Measurements from ENCODE around the gene EVX1. TPM values are rescaled to one million over a fixed set of nuclear protein-coding genes. Genes with fewer than 3 reads are reported as not detected.
A peak's percentile ranks its signal among the peaks of the same experiment; 100 is the strongest.

The EVX1 gene
- total RNA-seq, 1 donor from 2014 or later: not detected

GRCh38 chr7:27220440-27220955 is 22.1 kb upstream of the EVX1 start:
- no peak for TF ChIP-seq CTCF (IDR thresholded peaks at IDR 0.05; ENCODE audit: insufficient read depth, low read length, severe bottlenecking)

GRCh38 chr7:27221201-27221797 is 21.3 kb upstream of the EVX1 start:
- Histone ChIP-seq H3K27me3 (ENCODE audit: control insufficient read depth, insufficient read depth, low read length) (peaks cover 37% of the 10 kb centered on the region), H3K4me3 (ENCODE audit: low read depth, low read length) (no peak overlapping the region), H3K36me3 (ENCODE audit: control insufficient read depth, insufficient read depth, low read length) (no peaks in the 10 kb centered on the region)
- FAIRE-seq: no peak
- no peak for TF ChIP-seq CTCF (IDR thresholded peaks at IDR 0.05; ENCODE audit: insufficient read depth, low read length, severe bottlenecking)
- peak; percentile 30 for DNase-seq (ENCODE audit: low read depth)

More at GRCh38 chr7:27220440-27220955, 22.1 kb upstream of the EVX1 start:
- H3K36me3 ChIP-seq (ENCODE audit: control insufficient read depth, insufficient read depth, low read length): no peaks in the 10 kb centered on the region
- no peak overlapping the region for H3K4me3 ChIP-seq (ENCODE audit: low read depth, low read length)
- no peak for FAIRE-seq
- H3K27me3 ChIP-seq (ENCODE audit: control insufficient read depth, insufficient read depth, low read length): peaks cover 31% of the 10 kb centered on the region
- no peak for DNase-seq (ENCODE audit: low read depth)

GRCh38 chr7:27223941-27224575 is 18.5 kb upstream of the EVX1 start:
- no peak overlapping the region for H3K4me3 ChIP-seq (ENCODE audit: low read depth, low read length)
- FAIRE-seq (no peak), DNase-seq (ENCODE audit: low read depth) (no peak)
- H3K36me3 ChIP-seq (ENCODE audit: control insufficient read depth, insufficient read depth, low read length): no peaks in the 10 kb centered on the region
- TF ChIP-seq CTCF (IDR thresholded peaks at IDR 0.05; ENCODE audit: insufficient read depth, low read length, severe bottlenecking): no peak
- peaks cover 31% of the 10 kb centered on the region for H3K27me3 ChIP-seq (ENCODE audit: control insufficient read depth, insufficient read depth, low read length)

- FAIRE-seq (no peak), DNase-seq (ENCODE audit: low read depth) (no peak)
- Histone ChIP-seq H3K27me3 (ENCODE audit: control insufficient read depth, insufficient read depth, low read length) (peaks cover 29% of the 10 kb centered on the region), H3K4me3 (ENCODE audit: low read depth, low read length) (no peak overlapping the region), H3K36me3 (ENCODE audit: control insufficient read depth, insufficient read depth, low read length) (no peaks in the 10 kb centered on the region)
- TF ChIP-seq CTCF (IDR thresholded peaks at IDR 0.05; ENCODE audit: insufficient read depth, low read length, severe bottlenecking): no peak
Measured at GRCh38 chr7:27224983-27225934, 17.3 kb upstream of the EVX1 start.

- H3K4me3 ChIP-seq (ENCODE audit: low read depth, low read length): no peak overlapping the region
- no peak for TF ChIP-seq CTCF (IDR thresholded peaks at IDR 0.05; ENCODE audit: insufficient read depth, low read length, severe bottlenecking)
- FAIRE-seq (peak; percentile 62), DNase-seq (ENCODE audit: low read depth) (no peak)
- H3K36me3 ChIP-seq (ENCODE audit: control insufficient read depth, insufficient read depth, low read length): no peaks in the 10 kb centered on the region
- H3K27me3 ChIP-seq (ENCODE audit: control insufficient read depth, insufficient read depth, low read length): peaks cover 15% of the 10 kb centered on the region
Measured at GRCh38 chr7:27229448-27229847, 13.2 kb upstream of the EVX1 start.
